ENCODE measurements around the gene CENPVL2.
"Not testable (repeated sequence)": the region's sequence is repeated elsewhere in the genome, so short reads cannot be mapped to it uniquely, and the experiment has no call there.

Gene CENPVL2

GRCh38 chrX:51682720-51683062 lies at the start of gene CENPVL2:
Gene CENPVL2 (minus strand): TSS chrX:51682831. CDS start chrX:51682831, 0 bp downstream.
- not testable (repeated sequence) for DNase-seq (ENCODE audit: low spot score)

DNA sequence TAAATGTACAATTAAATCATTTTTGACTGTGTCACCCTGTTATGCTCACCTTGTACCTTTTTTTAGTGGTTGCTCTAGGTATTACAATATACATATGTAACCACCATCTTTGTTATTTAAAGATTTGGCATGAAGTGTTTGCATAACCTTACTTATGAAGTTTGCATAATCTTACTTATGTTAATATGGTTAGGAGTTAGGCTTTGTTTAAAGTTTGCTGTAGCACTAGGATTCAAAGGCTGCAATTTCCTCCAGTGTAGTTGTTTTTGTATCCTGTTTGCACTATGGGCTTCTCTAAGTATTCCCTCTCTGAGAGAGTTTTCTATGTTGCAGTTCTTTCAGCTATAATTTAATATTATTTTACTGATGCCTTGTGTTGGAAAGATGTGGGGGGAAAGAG lies 45.6 kb upstream of the CENPVL2 start:
- DNase-seq (ENCODE audit: low spot score), result no peak

DNA sequence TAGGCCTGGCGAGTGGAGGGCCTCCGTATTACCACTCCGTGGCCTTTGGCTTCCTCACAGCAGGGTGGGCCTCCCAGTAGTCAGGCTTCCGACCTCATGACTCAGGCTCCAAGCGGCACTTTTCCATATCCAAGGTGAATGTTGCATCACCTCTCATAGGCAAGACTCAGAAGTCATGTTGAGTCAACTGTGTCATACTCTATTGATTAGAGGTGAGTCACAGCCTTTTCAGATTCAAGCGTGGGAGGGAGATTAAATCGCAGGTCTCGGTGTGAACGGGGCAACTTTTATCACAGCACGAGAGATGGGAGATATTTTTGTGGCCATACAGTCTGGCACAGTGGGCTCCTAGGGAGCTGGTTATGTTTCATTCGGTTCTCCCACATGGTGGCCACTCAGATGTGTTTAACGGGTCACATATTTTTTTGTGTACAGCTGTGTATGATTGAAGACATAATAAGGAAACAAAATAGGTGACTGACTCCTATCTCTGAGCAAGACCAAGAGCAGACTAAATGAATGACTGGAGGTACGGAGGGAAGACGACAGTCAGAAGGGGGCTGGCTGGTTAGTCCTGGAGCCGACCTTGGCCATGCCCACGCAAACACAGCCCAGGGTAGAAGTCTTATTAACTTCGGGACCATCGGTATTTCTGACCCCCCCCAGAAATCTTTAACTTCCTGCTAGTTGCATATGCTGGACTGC lies 30.5 kb upstream of the CENPVL2 start:
- not testable (repeated sequence) for DNase-seq (ENCODE audit: low spot score)

- not testable (repeated sequence) for DNase-seq (ENCODE audit: low spot score)
These were observed 27.9 kb upstream of the CENPVL2 start, which contains the start of gene CENPVL1 for GRCh38 chrX:51710277-51711164. Gene CENPVL1 (plus strand): TSS chrX:51710512. CDS start chrX:51710512, 0 bp downstream.

DNA sequence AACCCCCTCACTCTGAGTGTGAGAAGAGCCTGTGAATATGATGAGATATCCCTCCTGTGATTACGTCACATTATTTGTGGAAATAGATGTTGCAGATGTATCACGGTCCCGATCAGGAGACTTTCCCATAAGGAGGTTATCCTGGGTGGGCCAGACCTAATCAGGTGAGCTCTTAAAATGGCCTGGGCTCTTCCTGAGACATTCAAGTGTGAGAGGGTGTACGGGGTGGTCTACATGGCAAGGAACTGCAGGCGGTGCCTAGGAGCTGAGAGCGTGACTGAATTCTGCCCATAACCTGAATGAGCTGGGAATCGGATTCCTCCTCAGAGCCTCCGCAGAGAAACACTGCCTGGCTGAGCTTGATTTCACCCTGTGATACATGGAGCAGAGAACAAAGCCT lies 14.8 kb upstream of the CENPVL2 start:
- no peak for DNase-seq (ENCODE audit: low spot score)

GRCh38 chrX:51694254-51694653 lies 11.6 kb upstream of the CENPVL2 start:
- DNase-seq (ENCODE audit: low spot score), result no peak

- not testable (repeated sequence) for DNase-seq (ENCODE audit: low spot score)
These were observed 567 bp downstream of the CENPVL2 start for GRCh38 chrX:51681808-51682719.

GRCh38 chrX:51679689-51680433 lies 2.8 kb downstream of the CENPVL2 start:
- DNase-seq (ENCODE audit: low spot score), result not testable (repeated sequence)

DNA sequence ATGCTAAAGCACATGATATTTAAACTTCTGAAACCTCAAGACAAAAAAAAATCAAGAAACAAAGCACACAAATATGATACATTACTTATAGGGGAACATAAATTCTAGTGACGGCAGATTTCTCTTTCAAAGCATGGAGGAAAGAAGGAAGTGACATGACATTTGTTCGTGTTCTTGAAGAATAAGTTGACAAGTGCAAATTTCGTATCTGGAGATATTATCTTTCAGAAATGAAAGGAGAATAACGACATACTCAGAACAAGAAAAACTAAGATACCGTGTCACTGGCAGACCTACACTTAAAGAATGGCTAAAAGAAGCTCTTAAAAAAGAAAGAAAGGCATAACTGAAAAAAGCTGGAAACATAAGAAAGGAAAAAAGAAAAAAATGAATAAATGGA lies 16.6 kb downstream of the CENPVL2 start:
- no peak for DNase-seq (ENCODE audit: low spot score)

- DNase-seq (ENCODE audit: low spot score), result no peak
These were observed 39.3 kb downstream of the CENPVL2 start for GRCh38 chrX:51643377-51643776.

DNA sequence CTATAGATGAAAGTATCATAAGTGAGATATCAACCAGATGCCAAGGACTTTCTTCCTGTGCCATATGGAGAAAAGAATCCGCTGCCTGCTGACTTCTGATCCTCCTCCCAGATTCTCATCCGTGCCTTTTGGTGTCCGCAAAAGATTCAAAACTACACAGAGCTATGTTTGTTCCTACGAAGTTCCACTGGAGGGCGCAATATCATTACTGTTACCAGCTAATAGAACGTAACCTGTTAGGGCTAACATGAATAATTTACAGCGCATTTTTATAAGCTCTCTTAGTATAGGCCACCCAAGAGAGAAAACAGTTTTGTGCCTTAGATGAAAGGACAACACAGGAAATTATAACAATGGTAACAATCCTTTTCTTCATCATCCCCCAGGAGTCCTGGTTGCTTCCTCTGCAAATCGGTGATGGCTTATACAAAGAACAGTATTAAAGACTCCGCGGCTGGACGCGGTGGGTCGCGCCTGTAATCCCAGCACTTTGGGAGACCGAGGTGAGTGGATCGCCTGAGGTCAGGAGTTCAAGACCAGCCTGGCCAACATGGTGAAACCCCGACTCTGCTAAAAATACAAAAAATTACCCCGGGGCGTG lies 41.1 kb downstream of the CENPVL2 start:
- DNase-seq (ENCODE audit: low spot score), result peak; percentile 61

- not testable (repeated sequence) for DNase-seq (ENCODE audit: low spot score)
These were observed 46.1 kb downstream of the CENPVL2 start for GRCh38 chrX:51636511-51636910.
